HG03565 (cell line): ENCODE data around the gene RASGRF2.

ENCODE experiments used
- ATAC-seq: cut with Tn5 transposase; IDR thresholded peaks from one replicate; pipeline ENCODE4 v1.9.1; 2021; ENCODE audit warnings: mild to moderate bottlenecking, moderate library complexity; ENCODE audit not compliant: unreplicated experiment

The RASGRF2 gene

DNA sequence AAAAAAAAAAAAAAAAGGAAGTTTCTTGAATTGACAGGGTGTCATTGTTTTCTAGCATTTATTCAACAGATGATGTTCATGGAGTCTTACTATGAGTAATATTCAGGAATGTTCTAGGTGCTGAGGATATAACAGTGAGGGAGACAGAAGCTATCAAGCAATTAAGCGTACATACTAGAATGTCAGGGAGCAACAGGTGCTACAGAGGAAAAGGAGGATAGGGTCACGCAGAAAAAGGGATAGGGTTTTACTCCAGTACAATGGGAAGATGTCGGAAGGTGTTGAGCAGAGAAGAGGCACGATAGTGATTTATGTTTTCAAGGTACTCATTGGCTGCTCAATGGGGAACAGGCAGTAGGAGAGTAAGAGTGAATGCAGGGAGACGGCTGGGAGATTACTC, 6.6 kb upstream of the RASGRF2 start:
- no peak for ATAC-seq

DNA sequence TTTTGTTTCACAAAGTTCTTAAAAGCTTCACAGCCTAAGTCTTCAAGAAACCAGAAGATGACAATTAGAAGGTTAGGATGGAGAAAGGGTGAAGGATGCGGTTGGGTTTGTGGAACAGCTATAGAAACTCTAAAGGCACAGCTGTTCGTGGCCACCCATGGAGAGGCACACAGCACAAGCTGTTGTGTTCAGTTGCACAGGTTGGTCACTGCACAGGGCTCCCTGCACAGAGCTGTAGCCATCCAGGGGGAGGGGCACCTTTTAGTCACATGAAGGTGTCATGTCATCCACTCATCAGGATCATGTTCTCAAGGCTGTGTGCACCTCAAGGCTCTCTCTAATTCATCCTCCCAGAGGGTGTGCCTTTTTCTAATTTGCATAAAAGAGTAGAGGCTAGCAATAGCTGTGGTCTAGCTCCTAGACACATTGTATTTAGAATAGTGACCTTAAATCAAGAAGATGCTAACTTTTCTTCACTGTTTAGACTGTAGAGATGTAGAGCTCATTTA, 5.0 kb upstream of the RASGRF2 start:
- no peak for ATAC-seq

DNA sequence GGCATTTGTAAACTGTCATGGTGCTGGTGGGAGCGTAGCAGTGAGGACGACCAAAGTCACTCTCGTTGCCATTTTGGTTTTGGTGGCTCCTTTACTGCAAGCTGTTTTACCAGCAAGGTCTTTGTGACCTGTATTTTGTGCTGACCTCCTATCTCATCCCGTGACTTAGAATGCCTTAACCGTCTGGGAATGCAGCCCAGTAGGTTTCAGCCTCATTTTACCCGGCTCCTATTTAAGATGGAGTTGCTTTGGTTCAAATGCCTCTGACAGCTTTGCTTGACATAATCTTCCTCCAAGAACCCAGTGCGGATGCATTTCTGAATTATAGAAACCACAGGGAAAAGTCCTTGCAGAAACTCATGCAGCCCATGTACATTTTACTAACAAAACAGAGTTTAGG, 3.9 kb upstream of the RASGRF2 start:
- ATAC-seq, result no peak

DNA sequence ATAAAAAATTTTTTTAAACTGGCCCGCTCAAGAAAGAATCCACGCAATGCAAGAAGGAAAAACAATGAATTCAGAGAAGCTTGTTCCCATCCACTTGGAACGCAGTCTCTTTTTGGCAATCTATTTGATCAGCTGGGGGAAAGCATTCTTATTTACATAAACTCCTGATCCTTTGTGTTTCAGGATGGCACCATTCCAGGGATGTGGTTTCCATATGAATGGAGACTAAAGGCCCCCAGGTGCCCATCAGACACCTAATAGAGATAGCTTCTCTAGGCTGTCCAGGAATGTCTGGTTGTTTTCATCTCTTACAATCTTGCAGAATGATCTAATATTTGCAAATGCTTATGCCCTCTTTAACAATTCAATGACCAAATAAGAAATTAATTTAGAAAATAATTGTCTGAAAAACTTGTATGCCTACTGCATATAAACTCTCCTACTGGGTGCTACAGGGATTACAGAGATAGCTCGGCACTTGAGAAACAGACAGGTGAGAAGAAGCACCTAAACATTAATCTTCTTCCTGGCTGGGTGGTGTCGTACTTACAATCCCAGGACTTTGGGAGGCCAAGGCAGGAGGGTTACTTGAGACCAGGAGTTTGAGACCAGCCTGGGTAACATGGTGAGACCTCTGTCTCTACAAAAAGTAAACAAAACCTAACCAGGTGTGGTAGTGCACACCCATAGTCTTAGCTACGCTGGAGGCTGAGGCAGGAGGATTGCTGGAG, 3.0 kb upstream of the RASGRF2 start:
- ATAC-seq, result no peak

DNA sequence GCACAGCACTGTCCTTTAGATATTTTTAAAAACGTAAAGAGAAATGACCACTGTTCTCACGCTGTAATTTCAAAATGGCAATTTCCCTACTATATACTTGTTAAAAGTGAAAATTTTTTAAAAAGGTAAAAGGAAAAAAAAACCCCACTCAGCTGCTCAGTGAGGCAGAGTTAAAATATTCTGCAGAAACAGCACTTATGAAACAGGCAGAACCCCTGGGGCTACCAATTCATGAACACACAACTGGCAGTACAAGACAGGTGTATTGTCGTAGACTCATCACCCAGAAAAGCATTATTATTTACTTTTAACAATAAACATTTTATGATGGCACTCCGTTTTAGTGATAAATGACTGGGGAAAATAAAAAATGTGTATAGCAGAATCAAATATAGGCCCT, 1.5 kb upstream of the RASGRF2 start:
- ATAC-seq, result no peak

DNA sequence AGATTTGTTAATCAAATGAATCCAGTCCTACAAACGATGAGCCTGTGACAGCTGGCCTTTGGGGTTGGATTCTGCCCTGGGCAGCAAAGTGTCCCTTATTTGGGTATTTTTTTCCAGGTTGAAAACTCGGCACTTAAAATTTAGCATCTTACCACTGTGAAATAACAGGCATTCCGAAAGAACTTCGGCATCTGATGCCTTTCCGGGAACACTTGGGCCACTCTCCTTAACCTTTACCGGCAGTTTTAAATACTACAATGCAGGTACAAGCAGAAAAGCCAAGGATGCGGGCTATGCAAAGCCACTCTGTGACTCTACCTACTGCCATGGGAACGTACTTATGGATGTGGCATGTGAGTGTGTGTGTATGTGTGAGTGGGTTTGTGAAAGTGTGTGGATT, 1.0 kb upstream of the RASGRF2 start:
- ATAC-seq, result no peak

DNA sequence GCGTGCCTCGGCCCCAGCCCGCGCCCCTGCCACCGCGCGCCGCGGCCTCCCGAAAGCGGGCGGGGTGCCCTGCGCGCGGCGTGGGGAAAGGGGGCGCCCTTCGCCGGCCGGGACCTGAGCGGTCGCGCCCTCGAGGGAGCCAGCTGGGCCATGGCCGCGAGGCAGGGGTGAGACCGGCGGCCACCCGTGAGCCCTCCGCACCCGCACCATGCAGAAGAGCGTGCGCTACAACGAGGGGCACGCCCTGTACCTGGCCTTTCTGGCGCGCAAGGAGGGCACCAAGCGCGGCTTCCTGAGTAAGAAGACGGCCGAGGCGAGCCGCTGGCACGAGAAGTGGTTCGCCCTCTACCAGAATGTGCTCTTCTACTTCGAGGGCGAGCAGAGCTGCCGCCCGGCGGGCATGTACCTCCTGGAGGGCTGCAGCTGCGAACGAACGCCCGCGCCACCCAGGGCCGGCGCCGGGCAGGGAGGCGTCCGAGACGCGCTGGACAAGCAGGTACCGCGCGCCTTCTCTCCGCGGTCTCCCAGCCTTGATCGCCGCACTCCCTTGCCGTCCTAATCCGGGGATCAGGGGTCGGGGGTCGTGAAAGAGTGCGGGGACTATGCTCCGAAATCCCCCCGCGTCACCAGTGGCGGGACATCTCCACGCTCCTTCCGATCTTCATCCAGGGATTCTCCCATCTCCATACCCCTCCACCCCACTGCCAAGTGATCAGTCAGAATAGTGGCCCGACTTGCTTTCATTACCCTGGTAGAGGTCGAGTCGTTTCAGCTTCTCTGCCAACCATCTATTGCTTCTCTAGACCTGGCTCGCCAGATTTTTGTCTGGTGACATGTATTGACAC, 590 bp downstream of the RASGRF2 start:
- ATAC-seq, result no peak

DNA sequence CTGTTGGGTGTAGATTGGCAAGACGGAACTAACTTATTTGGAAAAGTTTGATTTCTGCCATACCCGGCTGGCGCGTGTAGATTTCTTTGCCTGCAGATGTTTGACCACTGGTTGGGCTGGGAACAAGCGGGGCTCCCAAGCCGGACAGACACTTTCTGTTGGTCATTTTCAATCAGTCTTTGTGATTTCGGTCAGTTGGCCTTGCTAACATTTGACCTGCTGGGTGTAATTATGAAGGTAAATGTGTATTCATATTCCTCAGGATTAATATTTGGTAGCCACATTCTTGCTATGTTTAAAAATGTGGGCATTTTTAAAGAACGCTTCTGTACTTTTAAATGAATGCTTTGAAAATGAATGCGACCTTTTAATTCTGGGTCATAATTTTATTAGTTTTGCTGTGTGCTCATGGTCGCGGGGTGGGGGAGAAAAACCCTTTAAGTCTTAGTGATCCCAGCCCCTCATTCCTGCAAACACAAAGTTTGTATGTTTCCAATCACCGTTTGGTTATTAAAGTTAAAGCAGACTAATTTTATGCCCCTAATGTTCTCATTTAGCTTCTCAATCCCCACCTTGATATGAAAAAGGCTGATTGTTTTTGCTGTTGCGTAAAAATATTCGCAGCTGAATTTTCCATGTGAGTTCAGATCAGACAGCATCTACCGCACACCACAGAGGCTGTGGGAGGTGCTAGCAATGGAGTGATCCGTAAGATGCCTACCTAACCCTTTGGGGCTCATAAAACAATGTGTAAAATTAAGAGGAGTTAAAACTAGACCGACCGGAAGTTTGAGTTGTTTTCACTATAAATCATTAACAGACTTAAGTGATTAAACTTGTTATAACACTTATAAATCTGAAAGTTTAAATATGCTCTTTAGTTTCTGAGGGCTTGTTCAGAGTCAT, 1.5 kb downstream of the RASGRF2 start:
- ATAC-seq, result no peak

DNA sequence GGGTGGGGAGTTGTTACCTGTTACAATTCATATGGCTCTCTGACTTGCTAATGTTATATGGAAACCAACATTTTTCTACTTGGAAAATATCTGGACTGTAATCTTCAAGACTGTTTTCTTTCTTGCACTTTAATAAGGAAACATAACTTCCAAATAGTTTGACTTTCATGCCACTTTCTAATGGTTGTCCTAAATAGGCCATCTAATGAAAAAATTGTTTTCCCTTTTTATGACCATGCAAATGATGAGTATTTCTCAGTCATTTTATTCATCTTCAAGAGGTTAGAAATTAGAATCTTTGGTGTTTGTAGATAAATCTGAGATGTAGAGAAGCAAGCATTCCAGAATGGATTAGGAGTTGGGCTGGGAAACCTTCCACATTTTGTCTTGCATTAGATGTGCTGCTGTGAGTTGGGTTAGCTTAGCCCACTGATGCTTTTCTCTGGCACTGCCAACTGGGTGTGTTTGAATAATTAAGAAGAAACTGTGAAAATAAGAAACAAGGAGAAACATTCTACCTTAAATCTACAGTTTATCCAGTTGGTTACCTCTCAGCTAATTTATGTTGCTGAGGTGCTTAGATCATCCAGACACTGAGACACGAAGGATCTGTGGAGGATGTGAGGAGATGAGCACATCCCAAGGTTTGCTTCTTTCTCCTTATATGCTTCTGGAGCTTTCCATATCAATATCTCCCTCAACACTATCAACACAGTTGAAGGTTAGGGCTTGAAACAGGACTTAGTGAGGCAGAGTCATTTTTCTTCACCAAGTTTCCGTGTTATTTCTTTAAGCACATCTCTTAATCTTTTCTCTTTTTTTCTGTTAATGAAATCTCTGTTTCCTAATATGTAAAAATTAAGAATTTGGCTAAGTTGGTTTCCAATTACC, 2.7 kb downstream of the RASGRF2 start:
- no peak for ATAC-seq

DNA sequence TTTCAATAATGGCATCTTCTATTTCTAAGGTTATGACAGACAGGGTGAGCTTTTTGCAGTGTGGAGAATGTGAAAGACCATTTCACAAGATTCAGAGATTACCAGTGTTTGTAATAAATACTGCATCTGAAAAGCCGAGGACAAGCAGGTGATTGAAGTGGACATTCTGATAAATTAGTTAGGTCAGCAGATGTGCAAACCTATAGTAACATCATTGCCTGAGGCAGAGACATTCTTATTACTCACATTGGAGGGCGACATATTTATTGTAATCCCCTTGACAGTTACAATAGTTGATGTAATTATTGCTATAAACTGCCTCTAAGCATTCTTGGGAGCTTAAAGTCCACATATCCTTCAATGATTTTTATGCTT, 3.3 kb downstream of the RASGRF2 start:
- no peak for ATAC-seq

DNA sequence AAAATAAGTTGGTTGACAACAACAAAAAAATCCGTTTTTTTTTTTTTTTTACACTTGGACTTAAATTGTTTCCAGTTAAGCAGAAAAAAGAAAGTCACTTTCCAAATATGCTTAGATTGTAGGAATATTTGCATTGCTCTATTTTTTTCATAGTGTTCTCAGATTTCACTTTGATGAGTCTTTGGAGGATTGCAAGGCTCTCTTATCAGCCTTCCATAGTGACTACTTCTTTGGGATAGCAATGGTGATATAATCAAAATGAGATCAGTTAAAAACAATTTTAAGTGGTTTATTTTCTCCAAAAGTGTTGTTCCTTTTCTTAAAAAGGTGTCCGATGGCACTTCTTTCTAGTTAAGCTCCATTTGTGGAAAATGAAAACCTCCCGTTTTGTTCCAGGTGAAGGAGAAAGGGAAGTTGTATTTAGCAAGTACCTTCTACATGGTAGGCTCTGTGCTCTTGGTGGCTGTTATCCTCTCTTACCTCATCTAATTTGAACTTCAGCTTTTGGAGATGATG, 3.9 kb downstream of the RASGRF2 start:
- no peak for ATAC-seq

DNA sequence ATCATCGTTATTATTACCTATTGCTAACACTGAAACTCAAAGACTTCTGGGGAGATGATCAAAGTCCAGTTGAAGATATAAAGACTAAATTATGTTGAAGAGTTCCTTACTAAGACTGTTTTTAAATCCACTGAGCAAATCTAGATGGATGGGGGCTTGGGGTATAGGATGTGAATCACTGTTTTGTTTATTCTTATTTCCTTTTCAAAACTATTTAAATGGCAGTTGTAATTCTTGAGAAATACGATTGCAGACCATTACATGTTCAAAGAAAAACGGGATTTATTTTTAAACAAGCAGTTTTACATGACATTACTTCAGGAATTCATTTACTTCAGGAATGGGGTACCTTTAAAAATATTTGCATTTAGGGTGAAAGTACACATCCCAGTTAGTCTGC, 4.3 kb downstream of the RASGRF2 start:
- no peak for ATAC-seq

DNA sequence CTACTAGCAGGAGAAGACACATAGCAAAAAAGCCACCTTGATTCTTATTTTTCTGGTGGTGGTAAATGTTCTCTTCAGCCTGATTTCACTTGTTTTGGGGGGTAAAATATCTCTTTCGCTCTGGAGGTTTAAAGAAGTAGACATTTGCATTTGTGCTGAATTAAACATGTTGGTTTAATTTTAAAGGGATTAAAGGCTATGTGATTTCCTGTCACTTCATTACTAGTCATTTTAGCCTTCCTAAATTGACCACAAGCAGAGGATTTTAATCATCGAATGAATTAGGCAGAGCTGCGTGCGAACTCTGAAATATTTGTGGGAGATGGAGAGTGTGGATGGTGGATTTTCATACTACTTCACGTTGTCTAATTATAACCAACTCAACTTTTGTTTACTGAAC, 4.8 kb downstream of the RASGRF2 start:
- no peak for ATAC-seq

DNA sequence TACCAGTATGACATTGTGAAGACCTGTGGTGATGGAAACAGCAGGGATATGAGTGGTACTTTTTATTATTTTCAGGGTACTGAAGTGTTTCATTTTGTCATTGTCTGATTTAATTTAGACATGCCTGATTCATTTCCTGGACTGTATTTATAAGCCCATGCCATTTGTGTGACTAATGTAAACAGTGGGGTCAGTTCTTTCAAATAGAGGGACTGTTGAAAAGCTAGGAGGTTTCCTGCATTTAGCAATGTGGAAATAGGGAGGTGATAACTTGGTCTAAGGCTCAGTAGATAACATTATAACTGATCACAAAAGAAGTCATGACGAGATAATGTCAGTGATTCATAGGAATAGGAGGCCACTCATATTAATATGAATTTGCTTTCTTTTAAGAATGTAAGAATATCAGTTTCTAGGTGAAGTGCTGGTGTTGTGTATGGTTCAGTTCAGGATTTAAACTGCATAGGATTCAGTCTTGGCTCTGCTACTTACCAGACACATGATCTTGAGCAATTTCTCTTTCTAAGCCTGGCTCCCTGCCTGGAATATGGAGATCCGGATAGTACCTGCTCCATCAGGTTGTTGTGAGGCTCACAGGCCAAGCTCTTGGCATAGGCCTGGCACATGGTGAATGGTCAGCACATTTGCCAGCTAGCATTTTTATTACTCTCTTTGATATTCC, 7.5 kb downstream of the RASGRF2 start:
- ATAC-seq, result no peak

DNA sequence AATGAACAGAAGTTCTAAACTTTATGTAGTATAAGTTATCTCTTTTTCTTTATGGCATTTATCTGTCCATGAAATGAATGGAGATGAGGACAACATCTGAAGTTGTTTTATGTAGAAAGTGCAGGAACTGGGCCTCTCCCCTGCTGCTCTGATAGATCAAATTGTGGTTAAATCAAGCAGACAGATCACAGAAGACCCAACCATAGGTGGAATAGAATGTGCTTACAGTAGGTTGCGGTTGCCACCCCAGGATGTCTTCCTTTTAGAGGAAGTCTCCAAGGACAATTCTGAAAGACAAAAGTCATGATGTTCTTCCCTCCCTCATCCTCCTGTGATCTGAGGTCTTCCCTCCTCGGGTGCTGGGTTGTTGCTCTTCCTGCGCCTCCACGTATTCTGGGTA, 12.9 kb downstream of the RASGRF2 start:
- no peak for ATAC-seq

DNA sequence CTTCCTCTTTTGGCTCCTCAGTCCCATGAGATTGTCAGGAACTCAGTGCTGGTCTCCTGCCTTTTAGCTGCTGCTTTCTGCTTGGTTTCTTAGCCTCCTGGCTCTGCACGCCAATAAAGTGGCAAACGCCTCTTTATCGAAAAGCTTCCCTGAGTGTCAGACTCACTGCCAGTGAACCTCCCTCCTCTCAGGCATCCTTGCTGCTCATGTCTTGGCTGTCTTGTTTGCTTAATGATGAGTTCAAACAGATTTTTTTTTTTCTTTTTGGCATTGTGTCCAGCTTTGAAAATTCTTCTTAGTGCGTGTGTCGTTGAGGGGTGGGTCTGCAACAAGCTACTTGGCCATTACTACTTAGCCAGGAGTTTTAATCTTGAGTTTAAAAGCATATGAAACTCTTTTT, 14.9 kb downstream of the RASGRF2 start:
- ATAC-seq, result no peak

DNA sequence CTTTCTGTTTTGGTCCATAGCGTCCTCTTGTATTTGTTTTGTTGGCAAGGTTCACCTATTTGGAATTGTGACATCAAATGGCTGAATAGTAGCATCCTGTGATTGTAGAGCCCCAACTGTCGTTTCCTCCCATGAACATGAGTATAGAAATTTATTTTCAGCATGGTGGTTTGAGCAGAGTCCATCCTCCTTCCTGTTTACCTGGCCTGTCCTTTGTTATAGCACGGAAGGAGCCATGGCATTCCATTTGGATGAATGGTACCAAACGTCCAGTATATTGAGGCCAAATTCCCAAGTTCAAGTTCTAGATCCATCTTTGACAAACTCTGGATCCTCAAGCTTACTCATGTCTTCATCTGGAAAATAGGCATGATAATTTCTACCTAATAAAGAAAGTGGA, 16.8 kb downstream of the RASGRF2 start:
- no peak for ATAC-seq

DNA sequence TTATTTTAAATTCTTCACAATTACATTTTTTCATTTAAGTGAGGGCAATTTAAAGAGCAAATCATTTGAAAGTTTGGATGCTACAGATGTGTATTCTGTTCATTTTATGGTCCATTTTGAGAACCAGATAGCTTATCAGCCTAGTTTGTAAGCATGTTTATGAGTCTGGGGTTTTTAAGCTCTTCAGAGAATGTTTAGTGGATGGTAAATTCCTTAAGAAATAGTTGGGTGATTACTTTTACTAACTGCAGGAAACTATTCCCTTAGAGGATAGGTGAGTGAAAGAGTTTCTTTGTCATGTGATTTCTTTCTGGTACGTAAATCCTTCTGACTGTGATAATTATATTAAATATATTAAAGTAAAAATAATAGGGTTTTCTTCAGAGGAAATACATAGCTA, 17.6 kb downstream of the RASGRF2 start:
- no peak for ATAC-seq

DNA sequence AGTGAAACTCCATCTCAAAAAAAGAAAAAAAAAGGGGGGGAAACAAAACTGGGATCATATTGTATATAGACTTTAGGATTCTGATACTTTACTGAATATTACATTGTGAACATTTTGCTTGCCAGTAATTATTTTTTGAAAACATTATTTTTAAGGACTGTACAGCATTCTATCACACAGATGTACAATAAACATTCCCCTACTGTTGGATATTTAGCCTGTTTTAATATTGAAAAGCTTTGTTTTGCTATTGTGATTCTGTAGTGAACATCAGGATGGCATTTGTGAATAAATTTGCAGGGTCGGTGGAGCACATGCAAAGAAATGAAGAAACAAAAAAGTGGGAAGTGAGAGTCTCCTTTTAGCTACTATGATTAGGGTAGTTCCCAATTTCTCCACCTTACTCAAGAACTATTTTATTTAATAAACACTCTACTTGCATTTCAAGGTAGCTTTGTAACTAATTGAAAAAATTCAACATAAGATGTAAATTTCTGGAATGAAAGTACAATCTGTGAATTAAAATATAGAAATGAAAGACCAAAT, 18.7 kb downstream of the RASGRF2 start:
- ATAC-seq, result no peak
